ENCODE data around the gene RAET1G. TPM values are rescaled to one million over a fixed set of nuclear protein-coding genes. Genes with fewer than 3 reads are reported as not detected.

The RAET1G gene
- total and polyA plus RNA-seq, 2 donors (not counting 3 experiments of a cell fraction or from before 2014, with no cell fraction given): 1.6 to 2.1 TPM

DNA sequence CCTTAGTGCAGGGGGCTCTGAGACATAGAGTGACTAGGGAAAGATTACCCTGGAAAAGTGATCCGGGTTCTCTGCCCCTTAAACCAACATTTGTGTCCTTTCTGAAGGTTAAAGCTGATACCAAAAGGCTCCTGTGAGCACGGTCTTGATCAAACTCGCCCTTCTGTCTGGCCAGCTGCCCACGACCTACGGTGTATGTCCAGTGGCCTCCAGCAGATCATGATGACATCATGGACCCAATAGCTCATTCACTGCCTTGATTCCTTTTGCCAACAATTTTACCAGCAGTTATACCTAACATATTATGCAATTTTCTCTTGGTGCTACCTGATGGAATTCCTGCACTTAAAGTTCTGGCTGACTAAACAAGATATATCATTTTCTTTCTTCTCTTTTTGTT lies 25.7 kb upstream of the RAET1G start:
- Histone ChIP-seq H3K9me3 (replicated peaks; ENCODE audit: control insufficient read depth, insufficient read depth, low read length) (no peaks in the 10 kb centered on the region), H3K4me1 (ENCODE audit: control insufficient read depth, extremely low read depth, insufficient read depth, low read length) (no peaks in the 10 kb centered on the region), H2AFZ (ENCODE audit: low read depth, low read length) (no peak overlapping the region), H4K20me1 (replicated peaks; ENCODE audit: control insufficient read depth, extremely low read depth, insufficient read depth, low read length) (no peaks in the 10 kb centered on the region), H3K4me3 (replicated peaks in 1 of 3; ENCODE audit: insufficient read depth in 1 of 3, low read depth in 1 of 3, low read length in 3 of 3) (no peak overlapping the region), H3K4me2 (ENCODE audit: insufficient read depth, low read length) (no peak overlapping the region), H3K79me2 (ENCODE audit: control insufficient read depth, insufficient read depth, low read length) (no peaks in the 10 kb centered on the region), H3K27ac (ENCODE audit: insufficient read depth, low read depth, low read length) (no peak overlapping the region), H3K9ac (replicated peaks; ENCODE audit: extremely low read depth, insufficient read depth, low read length) (no peak overlapping the region), H3K27me3 (ENCODE audit: control insufficient read depth in 2 of 2, insufficient read depth in 2 of 2, low read length in 2 of 2) (peaks cover 22 to 28% of the 10 kb centered on the region in 2 experiments), H3K9me1 (replicated peaks; ENCODE audit: control insufficient read depth, extremely low read depth, insufficient read depth, low read length) (no peaks in the 10 kb centered on the region), H3K36me3 (ENCODE audit: control insufficient read depth in 2 of 2, extremely low read depth in 1 of 2, insufficient read depth in 2 of 2, low read length in 2 of 2) (peaks cover 0 to 3% of the 10 kb centered on the region in 2 experiments)
- dilution Hi-C loops (cut with MboI; ENCODE audit: extremely low pct_ligation_motif_present, low sequenced_read_pairs): no loop called here
- no peak for TF ChIP-seq GATA2 (IDR thresholded peaks at IDR 0.05; ENCODE audit: insufficient read depth, insufficient read length, low read depth, low read length)
- TF ChIP-seq POLR2AphosphoS5 (IDR thresholded peaks at IDR 0.05; ENCODE audit: insufficient read depth, low read depth, low read length): no peak
- no peak for TF ChIP-seq EZH2 (IDR thresholded peaks at IDR 0.05; ENCODE audit: borderline replicate concordance, low read depth, low read length, severe bottlenecking)
- no TSS peak for BruUV-seq (replicated peaks)
- intact Hi-C loops (cut with micrococcal nuclease): no loop called here
- CTCF ChIA-PET: interaction anchor here (0.8 to 1.3 kb wide), 2 partner anchors 68 to 212 kb away, joined by 3 read pairs; no protein-coding TSS in a partner anchor
- DNase-seq (ENCODE audit: low read depth, low spot score) (no peak), FAIRE-seq (no peak)
- POLR2A ChIA-PET: no interaction called here

DNA sequence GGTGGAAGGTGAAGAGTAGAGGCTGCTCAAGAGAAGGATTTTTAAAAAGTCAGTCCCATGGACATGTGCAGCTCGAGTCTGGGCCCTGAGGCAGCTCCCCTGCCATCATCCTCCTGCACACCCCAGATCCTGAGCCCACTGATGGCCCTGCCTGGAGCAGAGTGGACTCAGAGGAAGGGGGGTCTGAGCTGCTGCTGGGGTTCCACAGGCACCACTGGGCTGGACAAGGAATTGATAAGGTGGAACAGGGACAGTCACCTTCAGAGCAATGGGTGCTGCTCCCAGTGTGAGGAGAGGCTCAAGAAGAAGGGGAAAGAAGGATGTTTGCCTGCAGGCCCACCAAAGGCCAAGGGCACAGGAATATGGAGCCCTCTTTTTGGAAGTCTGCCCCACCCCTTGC lies 25.1 kb upstream of the RAET1G start:
- no peaks in the 10 kb centered on the region for H3K9me3 ChIP-seq (replicated peaks; ENCODE audit: control insufficient read depth, insufficient read depth, low read length)
- BruUV-seq (replicated peaks): no TSS peak
- peaks cover 19 to 22% of the 10 kb centered on the region in 2 experiments for H3K27me3 ChIP-seq (ENCODE audit: control insufficient read depth in 2 of 2, insufficient read depth in 2 of 2, low read length in 2 of 2)
- DNase-seq (ENCODE audit: low read depth, low spot score) (no peak), FAIRE-seq (no peak)
- ChIA-PET CTCF (interaction anchor here (0.8 to 1.3 kb wide), 2 partner anchors 69 to 212 kb away, joined by 3 read pairs; no protein-coding TSS in a partner anchor), POLR2A (no interaction called here)
- TF ChIP-seq EZH2 (IDR thresholded peaks at IDR 0.05; ENCODE audit: borderline replicate concordance, low read depth, low read length, severe bottlenecking) (no peak), MYC (IDR thresholded peaks at IDR 0.05; ENCODE audit: low read depth, low read length) (no peak), JUN (IDR thresholded peaks at IDR 0.05; ENCODE audit: borderline replicate concordance, insufficient read depth, insufficient read length, low read depth) (no peak), MAX (IDR thresholded peaks at IDR 0.05; ENCODE audit: insufficient read depth, insufficient read length) (no peak), FOS (IDR thresholded peaks at IDR 0.05; ENCODE audit: borderline replicate concordance, insufficient read depth, low read length) (no peak), GATA2 (IDR thresholded peaks at IDR 0.05; ENCODE audit: insufficient read depth, insufficient read length, low read depth, low read length) (no peak), POLR2AphosphoS5 (IDR thresholded peaks at IDR 0.05; ENCODE audit: insufficient read depth, low read depth, low read length) (no peak), POLR2A (IDR thresholded peaks at IDR 0.05; ENCODE audit: low read depth, low read length) (no peak)
- TF ChIP-seq, protein P1, sequence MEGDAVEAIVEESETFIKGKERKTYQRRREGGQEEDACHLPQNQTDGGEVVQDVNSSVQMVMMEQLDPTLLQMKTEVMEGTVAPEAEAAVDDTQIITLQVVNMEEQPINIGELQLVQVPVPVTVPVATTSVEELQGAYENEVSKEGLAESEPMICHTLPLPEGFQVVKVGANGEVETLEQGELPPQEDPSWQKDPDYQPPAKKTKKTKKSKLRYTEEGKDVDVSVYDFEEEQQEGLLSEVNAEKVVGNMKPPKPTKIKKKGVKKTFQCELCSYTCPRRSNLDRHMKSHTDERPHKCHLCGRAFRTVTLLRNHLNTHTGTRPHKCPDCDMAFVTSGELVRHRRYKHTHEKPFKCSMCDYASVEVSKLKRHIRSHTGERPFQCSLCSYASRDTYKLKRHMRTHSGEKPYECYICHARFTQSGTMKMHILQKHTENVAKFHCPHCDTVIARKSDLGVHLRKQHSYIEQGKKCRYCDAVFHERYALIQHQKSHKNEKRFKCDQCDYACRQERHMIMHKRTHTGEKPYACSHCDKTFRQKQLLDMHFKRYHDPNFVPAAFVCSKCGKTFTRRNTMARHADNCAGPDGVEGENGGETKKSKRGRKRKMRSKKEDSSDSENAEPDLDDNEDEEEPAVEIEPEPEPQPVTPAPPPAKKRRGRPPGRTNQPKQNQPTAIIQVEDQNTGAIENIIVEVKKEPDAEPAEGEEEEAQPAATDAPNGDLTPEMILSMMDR (IDR thresholded peaks at IDR 0.05; ENCODE audit: extremely low read depth in 1 of 2, insufficient read depth in 1 of 2, low read depth in 1 of 2, low read length in 2 of 2): no peak
- no peaks in the 10 kb centered on the region for H3K79me2 ChIP-seq (ENCODE audit: control insufficient read depth, insufficient read depth, low read length)
- no peaks in the 10 kb centered on the region for H3K4me1 ChIP-seq (ENCODE audit: control insufficient read depth, extremely low read depth, insufficient read depth, low read length)
- no peaks in the 10 kb centered on the region for H4K20me1 ChIP-seq (replicated peaks; ENCODE audit: control insufficient read depth, extremely low read depth, insufficient read depth, low read length)
- dilution Hi-C loops (cut with MboI; ENCODE audit: extremely low pct_ligation_motif_present, low sequenced_read_pairs): no loop called here
- H3K4me2 ChIP-seq (ENCODE audit: insufficient read depth, low read length): no peak overlapping the region
- H3K27ac ChIP-seq (ENCODE audit: insufficient read depth, low read depth, low read length): no peak overlapping the region
- no peak overlapping the region for H2AFZ ChIP-seq (ENCODE audit: low read depth, low read length)
- intact Hi-C loops (cut with micrococcal nuclease): no loop called here
- peaks cover 0 to 3% of the 10 kb centered on the region in 2 experiments for H3K36me3 ChIP-seq (ENCODE audit: control insufficient read depth in 2 of 2, extremely low read depth in 1 of 2, insufficient read depth in 2 of 2, low read length in 2 of 2)
- H3K4me3 ChIP-seq (replicated peaks in 1 of 3; ENCODE audit: insufficient read depth in 1 of 3, low read depth in 1 of 3, low read length in 3 of 3): no peak overlapping the region
- H3K9ac ChIP-seq (replicated peaks; ENCODE audit: extremely low read depth, insufficient read depth, low read length): no peak overlapping the region
- no peaks in the 10 kb centered on the region for H3K9me1 ChIP-seq (replicated peaks; ENCODE audit: control insufficient read depth, extremely low read depth, insufficient read depth, low read length)

Measured in endothelial cell of umbilical vein (primary cell).